Measurements from ENCODE around the gene SHMT2.

GRCh38 chr12:57224973-57225679 lies 4.4 kb upstream of the SHMT2 start:
- no peak for TF ChIP-seq MYC (CRISPR knock-in tag; IDR thresholded peaks at IDR 0.05; ENCODE audit: borderline replicate concordance)
- no peak for TF ChIP-seq ZNF225 (CRISPR knock-in tag; IDR thresholded peaks at IDR 0.05)
- TF ChIP-seq, protein P1, sequence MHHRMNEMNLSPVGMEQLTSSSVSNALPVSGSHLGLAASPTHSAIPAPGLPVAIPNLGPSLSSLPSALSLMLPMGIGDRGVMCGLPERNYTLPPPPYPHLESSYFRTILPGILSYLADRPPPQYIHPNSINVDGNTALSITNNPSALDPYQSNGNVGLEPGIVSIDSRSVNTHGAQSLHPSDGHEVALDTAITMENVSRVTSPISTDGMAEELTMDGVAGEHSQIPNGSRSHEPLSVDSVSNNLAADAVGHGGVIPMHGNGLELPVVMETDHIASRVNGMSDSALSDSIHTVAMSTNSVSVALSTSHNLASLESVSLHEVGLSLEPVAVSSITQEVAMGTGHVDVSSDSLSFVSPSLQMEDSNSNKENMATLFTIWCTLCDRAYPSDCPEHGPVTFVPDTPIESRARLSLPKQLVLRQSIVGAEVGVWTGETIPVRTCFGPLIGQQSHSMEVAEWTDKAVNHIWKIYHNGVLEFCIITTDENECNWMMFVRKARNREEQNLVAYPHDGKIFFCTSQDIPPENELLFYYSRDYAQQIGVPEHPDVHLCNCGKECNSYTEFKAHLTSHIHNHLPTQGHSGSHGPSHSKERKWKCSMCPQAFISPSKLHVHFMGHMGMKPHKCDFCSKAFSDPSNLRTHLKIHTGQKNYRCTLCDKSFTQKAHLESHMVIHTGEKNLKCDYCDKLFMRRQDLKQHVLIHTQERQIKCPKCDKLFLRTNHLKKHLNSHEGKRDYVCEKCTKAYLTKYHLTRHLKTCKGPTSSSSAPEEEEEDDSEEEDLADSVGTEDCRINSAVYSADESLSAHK (CRISPR knock-in tag; IDR thresholded peaks at IDR 0.05; ENCODE audit: borderline replicate concordance): no peak
- no peak for TF ChIP-seq CHD2 (IDR thresholded peaks at IDR 0.05; ENCODE audit: low read depth, low read length)
- TF ChIP-seq POLR2AphosphoS5 (IDR thresholded peaks at IDR 0.05; ENCODE audit: low read depth, low read length): no peak
- TF ChIP-seq RFX5 (IDR thresholded peaks at IDR 0.05; ENCODE audit: low read depth, low read length): no peak
- peak; percentile 72 for TF ChIP-seq CTCF (CRISPR knock-in tag; IDR thresholded peaks at IDR 0.05)
- no peak for TF ChIP-seq POLR2A (IDR thresholded peaks at IDR 0.05; ENCODE audit: insufficient read depth in 1 of 2, low read depth in 2 of 2, low read length in 2 of 2)

Data from HepG2 (cell line).